NCI-H226 (cell line): ENCODE data around the gene GJE1.
"Not testable (repeated sequence)": the region's sequence is repeated elsewhere in the genome, so short reads cannot be mapped to it uniquely, and the experiment has no call there.

Experiments
- DNase-seq: peaks from one replicate; pipeline ENCODE4 v3.0.0-alpha.2; 2015

GJE1 gene, protein sequence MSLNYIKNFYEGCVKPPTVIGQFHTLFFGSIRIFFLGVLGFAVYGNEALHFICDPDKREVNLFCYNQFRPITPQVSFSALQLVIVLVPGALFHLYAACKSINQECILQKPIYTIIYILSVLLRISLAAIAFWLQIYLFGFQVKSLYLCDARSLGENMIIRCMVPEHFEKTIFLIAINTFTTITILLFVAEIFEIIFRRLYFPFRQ

DNA sequence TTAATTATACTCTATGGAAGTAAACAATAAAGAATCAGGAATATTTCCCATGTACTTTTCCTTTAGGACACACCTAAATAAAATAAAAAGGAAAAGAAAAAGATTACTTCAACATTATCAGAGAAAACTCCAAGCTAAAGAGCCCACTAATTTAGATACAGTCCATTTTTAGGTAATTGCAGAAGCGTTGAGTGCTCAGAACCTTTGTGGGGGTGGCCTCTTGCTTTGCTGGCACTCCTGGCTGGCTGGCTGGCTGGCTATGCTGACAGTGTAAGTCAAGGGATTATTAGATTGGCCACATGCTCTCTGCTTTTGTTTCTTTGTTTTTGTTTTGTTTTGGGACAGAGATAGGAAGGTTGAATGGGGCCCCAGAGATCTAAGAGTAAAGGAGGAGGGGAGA is at the start of gene GJE1:
Gene GJE1 (plus strand): TSS at position 301 of the 400 bp plus-strand sequence. CDS start 234 bp downstream, outside the sequence.
- no peak for DNase-seq

- DNase-seq = no peak
Measured at GRCh38 chr6:142087950-142088857, 44.5 kb upstream of the GJE1 start.

GRCh38 chr6:142088858-142089216 is 43.9 kb upstream of the GJE1 start:
- peak; percentile 4 for DNase-seq

GRCh38 chr6:142104820-142105219 is 27.9 kb upstream of the GJE1 start:
- not testable (repeated sequence) for DNase-seq

- DNase-seq = not testable (repeated sequence)
Measured at GRCh38 chr6:142110820-142111219, 21.9 kb upstream of the GJE1 start.

GRCh38 chr6:142112451-142113061 is 20.2 kb upstream of the GJE1 start:
- peak; percentile 35 for DNase-seq

GRCh38 chr6:142117366-142117765 is 15.4 kb upstream of the GJE1 start:
- DNase-seq = no peak

DNA sequence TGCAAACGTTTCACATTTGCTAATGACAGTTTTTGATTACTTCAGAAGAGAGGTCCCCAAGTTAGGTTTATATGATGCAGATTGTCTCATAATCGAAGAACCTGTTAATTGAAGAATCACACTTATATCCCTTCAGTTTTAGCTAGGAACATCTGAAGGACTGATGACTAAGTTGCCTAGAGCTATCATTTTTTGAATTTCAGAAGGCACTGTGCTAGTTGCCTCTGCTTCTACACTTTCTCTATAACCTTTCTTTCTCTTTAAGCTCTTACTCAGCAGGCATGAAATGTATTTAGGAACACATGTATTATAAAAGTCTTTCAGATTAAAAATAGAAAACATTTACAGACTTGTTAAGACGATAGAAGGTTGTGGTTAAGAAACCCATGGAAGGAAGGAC is 14.4 kb upstream of the GJE1 start:
- DNase-seq = no peak

DNA sequence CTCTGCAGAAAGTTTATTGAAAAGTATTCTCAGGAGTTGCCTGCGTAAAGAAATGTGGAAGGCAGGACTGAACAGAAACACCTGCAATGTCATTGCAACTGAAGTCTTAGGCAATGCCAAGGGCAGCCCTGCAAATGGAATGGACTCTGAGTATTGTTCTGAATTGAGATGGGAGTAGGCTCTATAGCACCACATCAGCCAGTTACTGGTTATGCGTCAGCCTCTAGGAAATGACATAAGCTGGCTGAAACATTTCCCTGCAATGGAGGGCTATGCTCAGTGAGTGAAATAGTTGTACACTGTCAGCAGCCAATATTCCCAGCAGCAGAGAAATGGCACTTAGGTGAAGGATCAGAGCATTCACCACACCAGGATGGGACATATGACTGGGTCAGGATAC is 13.8 kb upstream of the GJE1 start:
- DNase-seq = peak; percentile 10

DNA sequence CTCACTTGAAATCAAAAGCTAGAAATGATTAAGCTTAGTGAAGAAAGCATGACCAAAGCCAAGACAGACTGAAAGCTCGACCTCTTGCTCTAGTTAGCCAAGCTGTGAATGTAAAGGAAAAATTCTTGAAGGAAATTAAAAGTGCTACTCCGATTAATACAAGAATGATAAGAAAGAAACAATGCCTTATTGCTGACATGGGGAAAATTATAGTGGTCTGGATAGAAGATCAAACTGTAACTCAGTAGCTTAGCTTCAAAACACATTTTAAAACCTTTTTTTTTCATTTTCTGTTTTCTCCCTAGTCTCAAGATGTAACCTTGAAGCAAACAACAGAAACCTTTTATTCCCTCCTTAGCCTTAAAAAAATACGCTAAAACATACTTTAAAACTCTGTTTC is 11.4 kb upstream of the GJE1 start:
- no peak for DNase-seq

DNA sequence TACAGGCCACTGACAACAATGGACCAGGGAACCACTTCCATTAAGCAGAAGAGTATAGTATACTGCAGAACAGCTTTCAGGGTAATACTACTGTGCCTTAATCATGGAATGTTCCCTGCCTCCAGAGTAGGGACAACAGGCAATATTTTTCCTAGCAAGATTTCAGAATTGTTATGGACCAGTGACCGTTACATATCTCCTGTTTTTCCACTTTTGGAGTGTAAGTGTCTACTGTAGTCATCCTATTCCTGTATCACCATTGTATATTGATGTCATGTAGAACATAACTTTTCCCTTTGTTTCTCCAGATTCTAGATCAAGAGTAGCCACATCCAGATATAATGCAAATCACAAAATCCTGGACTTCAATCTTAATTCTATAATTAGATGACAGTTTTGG is 1.9 kb upstream of the GJE1 start:
- no peak for DNase-seq

DNA sequence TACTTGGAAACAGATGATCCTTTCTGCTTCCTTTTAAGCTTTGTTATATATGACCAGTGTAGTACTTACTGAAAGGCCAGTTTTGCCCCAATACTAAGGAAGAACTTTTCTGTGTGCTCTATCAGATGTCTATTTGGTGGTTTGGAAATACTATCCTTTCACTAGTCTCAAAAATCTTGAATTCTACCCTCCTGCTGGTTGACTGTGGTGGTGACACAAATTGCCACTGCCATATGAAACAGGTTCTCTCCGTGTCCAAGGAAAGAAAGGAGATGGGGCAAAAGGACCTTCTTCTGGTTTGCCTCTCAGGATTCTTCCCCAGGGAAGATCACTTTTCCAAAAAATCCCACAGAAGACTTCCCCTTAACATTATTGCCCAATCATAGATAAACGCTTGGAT is 6.2 kb downstream of the GJE1 start:
- no peak for DNase-seq

DNA sequence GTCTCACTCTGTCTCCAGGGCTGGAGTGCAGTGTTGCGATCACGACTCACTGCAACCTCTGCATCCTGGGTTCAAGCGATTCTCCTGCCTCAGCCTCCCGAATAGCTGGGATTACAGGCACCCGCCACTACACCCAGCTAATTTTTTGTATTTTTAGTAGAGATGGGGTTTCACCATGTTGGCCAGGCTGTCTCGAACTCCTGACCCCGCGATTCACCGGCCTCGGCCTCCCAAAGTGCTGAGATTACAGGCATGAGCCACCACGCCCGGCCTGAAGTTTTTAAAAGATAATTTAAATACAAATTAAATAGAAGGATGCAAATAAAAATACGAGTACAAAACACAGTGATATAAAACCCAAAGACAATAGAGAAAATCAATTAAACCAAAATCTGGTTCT is 8.8 kb downstream of the GJE1 start:
- not testable (repeated sequence) for DNase-seq

- peak; percentile 100 for DNase-seq
Measured at GRCh38 chr6:142146828-142147662, 14.3 kb downstream of the GJE1 start, which contains the start of the genes NMBR and VTA1. Gene NMBR, minus strand, starts transcription at chr6:142147122. Its CDS starts 58,464 bp downstream, at chr6:142088658. Gene VTA1, plus strand, starts transcription at chr6:142147263. Its CDS starts 25 bp downstream, at chr6:142147288.

GRCh38 chr6:142152746-142153145 is 20.0 kb downstream of the GJE1 start:
- DNase-seq = peak; percentile 57

GRCh38 chr6:142153196-142153595 is 20.5 kb downstream of the GJE1 start:
- no peak for DNase-seq

DNA sequence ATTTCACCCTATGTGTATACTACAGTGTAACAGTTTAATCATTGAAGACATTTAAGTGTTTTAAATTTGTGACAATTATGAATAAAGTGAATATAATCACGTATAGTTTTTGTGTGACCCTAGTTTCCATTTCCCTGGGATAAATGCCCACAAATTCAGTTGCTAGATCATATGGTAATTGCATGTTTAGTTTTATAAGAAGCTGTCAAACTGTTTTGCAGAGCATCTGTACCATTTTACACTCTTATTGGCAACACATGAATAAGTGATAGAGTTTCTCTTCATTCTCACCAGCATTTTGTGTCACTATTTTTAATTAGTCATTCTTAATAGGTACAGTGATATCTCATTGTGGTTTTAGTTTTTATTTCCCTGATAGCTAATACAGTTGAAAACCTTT is 21.6 kb downstream of the GJE1 start:
- no peak for DNase-seq

- DNase-seq = no peak
Measured at GRCh38 chr6:142155091-142155490, 22.4 kb downstream of the GJE1 start.

GRCh38 chr6:142155895-142156757 is 23.4 kb downstream of the GJE1 start:
- DNase-seq = no peak

DNA sequence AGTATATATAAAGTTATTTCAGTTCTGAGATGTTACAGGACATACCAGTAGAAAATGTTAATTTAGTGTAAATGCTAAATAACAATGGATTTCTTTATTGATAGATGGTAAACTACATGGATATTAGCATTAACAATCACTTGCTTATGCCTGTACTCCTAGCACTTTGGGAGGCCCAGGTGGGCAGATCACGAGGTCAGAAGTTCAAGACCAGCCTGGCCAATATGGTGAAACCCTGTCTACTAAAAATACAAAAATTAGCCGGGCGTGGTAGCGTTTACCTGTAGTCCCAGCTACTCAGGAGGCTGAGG is 24.0 kb downstream of the GJE1 start:
- DNase-seq = not testable (repeated sequence)

- DNase-seq = no peak
Measured at GRCh38 chr6:142162780-142163179, 30.1 kb downstream of the GJE1 start.

- no peak for DNase-seq
Measured at GRCh38 chr6:142165227-142165626, 32.5 kb downstream of the GJE1 start.
